ENCODE measurements around the gene TNRC6C. TPM values are rescaled to one million over a fixed set of nuclear protein-coding genes. Genes with fewer than 3 reads are reported as not detected.
"Not testable (repeated sequence)": the region's sequence is repeated elsewhere in the genome, so short reads cannot be mapped to it uniquely, and the experiment has no call there.

Gene TNRC6C
- total RNA-seq, 1 donor from 2014 or later, result 24.7 TPM

GRCh38 chr17:77962348-77962747 is 3.8 kb downstream of the TNRC6C start:
- DNase-seq (ENCODE audit: low spot score), result no peak

DNA sequence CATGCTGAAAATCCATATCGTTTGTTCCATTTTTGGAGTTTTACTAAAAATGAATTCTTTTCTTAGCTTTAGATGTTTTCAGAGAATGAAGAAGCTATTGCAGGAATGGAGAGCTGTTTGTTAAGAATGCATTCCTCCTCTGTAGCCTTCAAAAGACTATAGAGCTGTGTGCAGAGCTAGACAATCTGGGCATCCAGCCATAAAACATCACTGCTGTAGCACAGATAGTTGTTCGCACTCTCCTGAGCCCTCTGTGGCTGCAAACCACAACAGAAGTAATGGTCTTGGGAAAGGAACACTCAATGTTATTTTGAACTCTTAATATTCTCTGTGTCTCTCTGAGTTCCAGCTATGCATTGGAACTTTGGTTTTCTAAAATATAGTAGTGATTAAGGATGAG is 4.9 kb downstream of the TNRC6C start:
- no peak for DNase-seq (ENCODE audit: low spot score)

GRCh38 chr17:77965352-77965751 is 6.8 kb downstream of the TNRC6C start:
- DNase-seq (ENCODE audit: low spot score), result no peak

GRCh38 chr17:77966476-77966875 is 8.0 kb downstream of the TNRC6C start:
- no peak for DNase-seq (ENCODE audit: low spot score)

- no peak for DNase-seq (ENCODE audit: low spot score)
Observed at GRCh38 chr17:77968788-77969187, 10.3 kb downstream of the TNRC6C start.

GRCh38 chr17:77972271-77972670 is 13.8 kb downstream of the TNRC6C start:
- DNase-seq (ENCODE audit: low spot score), result not testable (repeated sequence)

- DNase-seq (ENCODE audit: low spot score), result no peak
Observed at GRCh38 chr17:77973953-77974352, 15.4 kb downstream of the TNRC6C start.

- no peak for DNase-seq (ENCODE audit: low spot score)
Observed at GRCh38 chr17:77974396-77974795, 15.9 kb downstream of the TNRC6C start.

DNA sequence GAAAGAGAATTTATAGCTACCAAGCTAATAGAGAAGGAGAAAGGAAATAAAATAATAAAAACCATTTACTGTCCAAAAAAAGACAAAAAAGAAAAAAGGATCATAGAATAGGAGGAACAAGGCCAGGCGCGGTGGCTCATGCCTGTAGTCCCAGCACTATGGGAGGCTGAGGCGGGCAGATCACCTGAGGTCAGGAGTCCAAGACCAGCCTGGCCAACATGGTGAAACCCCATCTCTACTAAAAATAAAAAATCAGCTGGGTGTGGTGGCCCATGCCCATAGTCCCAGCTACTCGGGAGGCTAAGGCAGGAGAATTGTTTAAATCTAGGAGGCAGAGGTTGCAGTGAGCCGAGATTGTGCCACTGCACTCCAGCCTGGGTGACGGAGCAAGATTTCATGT is 23.9 kb downstream of the TNRC6C start:
- DNase-seq (ENCODE audit: low spot score), result not testable (repeated sequence)

DNA sequence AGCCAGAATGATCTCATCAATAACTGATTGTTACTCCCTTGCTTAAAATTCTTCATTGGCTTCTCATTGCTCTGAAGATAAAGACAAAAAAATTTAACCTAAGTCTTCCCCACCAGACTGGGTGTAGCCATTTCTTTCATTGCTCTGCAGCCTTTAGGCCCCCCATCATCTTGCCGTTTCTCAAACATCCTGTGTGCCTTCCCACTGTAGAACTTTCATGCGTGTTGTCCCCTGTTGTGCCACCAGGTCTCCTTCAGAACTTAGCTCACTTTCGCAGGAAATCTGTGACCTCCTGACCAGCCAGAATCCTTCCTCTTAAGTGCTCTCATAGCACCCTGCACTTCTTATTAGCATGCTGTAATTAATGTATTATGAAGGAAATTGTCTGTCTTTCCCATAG is 31.8 kb downstream of the TNRC6C start:
- no peak for DNase-seq (ENCODE audit: low spot score)

- not testable (repeated sequence) for DNase-seq (ENCODE audit: low spot score)
Observed at GRCh38 chr17:77993735-77994134, 35.2 kb downstream of the TNRC6C start.

- no peak for DNase-seq (ENCODE audit: low spot score)
Observed at GRCh38 chr17:77995146-77995852, 36.8 kb downstream of the TNRC6C start.

DNA sequence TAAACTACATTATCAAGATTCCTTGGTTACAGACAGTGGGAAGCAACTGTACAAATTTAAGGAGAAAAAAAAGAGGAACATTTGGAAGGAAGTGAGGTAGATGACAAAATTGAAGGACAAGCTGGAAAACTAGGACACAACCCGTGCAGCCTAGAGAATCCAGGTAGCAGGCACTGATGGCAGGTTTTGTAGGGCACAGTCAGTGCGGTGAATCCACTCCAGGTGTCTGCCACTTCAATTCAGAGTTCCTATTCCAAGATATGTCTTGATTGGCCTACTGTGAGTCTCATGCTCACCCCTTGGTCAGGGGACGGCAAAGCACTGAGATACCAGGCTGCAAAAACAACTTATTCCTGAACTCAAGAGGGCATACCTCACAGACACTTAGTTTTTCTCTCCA is 37.8 kb downstream of the TNRC6C start:
- DNase-seq (ENCODE audit: low spot score), result no peak

DNA sequence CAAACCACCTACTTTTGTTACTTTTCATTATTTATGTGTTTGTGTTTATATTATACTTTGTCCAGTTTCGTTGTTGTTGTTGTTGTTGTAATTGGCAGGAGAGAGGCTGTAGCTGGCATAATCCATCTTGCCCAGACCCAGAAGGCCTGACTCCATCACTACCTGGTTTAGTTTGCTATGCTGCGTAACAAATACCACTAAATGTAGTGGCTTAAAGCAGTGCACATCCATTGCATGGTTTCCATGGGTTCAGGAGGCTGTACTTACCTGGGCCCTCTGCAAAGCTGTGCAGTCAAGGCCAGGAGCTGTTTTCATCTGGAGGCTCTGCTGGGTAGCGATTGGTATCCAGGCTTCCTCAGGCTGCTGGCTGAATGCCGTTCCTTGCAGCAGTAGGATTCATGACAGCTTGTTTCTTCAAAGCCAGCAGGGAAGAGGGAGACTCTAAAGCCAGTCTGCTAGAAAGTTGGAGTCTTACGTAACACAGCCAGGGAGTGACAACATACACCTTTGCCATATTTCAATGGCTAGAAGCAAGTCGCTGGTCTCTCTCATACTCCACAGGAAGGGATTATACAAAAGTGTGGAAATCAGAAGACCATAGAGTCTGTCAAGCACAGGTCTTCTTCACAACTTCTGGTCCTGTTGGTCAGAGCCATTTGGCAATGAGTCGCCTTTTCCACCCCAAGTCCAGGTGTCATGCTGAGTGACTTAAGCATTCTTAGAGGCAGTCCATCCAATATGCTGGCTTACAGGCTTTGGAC is 41.1 kb downstream of the TNRC6C start:
- no peak for DNase-seq (ENCODE audit: low spot score)

DNA sequence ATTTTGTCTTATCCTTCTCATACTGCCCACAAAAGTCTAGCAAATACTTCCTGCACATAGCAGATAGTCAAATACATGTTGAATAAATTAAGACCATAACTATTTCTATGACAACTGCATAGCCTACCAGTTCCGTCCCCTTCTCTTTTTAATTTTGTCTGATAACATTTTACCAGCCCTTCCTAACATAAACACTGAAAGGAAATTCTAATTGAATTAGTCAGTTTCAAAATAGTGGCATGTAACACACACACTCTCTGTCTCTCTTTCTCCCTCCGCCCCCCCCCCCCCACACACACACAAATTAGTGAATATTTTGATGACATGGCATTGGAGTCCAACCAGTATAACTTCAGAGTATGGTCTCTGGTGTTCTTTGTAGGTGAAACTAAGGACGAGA is 41.8 kb downstream of the TNRC6C start:
- DNase-seq (ENCODE audit: low spot score), result no peak

DNA sequence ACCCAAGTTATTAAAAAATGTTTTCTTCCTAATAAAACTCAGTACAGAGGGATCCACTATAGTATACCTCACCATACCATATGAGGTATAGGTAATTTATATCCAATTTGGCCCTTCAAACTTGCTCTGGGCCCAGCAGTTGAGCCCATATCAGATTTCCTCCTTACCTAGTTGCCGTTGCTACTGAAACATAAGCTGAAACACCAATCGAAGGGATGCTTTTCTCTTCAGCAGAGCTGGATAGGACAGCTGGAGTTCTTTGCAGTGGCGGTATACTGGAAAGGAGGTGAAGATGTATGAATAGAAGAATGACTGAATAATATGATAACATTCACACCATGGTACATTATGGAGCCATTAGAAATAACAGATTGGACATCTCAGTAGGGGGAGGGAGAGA is 42.7 kb downstream of the TNRC6C start:
- no peak for DNase-seq (ENCODE audit: low spot score)

- no peak for DNase-seq (ENCODE audit: low spot score)
Observed at GRCh38 chr17:78001612-78002011, 43.1 kb downstream of the TNRC6C start.

DNA sequence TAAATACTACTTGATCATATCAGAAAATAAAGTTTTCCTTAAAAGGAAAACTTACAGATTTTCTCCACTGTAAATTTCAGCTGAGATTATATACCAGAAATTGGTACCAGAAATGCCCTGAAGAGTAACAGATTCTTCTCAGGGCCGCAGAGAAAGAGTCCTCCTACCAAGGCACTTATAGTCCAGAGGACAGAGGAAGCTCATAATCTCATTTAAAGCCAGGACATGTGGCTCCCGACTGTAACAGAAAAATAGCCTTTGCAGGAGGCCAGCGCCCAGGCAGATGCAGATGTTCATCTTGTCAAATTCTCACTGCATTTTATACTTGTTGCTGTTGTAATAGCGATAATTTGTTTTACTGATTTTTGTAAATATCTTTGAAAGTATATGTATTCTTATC is 43.7 kb downstream of the TNRC6C start:
- DNase-seq (ENCODE audit: low spot score), result no peak

GRCh38 chr17:78005452-78006171 is 47.1 kb downstream of the TNRC6C start:
- no peak for DNase-seq (ENCODE audit: low spot score)

DNA sequence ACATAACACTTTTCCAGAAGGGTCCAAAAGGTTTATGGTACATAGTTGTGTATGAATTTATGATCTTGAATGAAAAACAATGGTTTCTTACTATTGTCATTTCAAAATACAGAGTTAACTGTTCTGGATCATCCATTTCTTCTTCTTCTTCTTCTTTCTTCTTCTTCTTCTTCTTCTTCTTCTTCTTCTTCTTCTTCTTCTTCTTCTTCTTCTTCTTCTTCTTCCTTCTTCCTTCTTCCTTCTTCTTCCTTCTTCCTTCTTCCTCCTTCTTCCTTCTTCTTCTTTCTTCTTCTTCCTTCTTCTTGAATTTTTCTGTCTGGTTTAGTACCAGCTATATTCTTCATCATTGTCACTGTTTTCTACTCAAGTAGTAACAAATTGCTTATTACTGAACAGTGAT is 47.8 kb downstream of the TNRC6C start:
- DNase-seq (ENCODE audit: low spot score), result no peak

GRCh38 chr17:78007647-78008046 is 49.1 kb downstream of the TNRC6C start:
- DNase-seq (ENCODE audit: low spot score), result no peak

DNA sequence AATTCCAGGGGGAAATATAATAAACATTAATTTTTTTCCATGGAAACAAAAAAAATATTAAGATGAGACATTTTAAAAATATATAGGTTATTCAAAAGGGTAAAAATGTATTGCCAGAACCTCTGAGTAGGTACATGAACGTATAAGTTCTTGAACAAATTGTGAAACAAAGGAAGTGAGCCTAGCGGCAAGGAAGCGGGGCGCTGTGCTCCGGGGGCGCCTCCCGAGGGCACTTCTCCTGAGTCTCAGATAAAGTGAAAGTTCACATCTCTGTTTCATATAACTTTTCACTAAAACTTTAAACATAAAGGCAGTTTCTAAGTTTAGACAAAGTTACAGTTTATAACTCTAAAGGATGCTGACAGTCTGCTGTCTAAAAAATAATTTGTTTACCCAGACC is 52.3 kb downstream of the TNRC6C start:
- DNase-seq (ENCODE audit: low spot score), result no peak

All from mesenteric fat pad (tissue), 1 donor.